GM21367 (cell line): ENCODE results near the gene MCTP1.

Experiments
- ATAC-seq: cut with Tn5 transposase; IDR thresholded peaks from one replicate; pipeline ENCODE4 v1.9.1; 2021; ENCODE audit not compliant: unreplicated experiment

Gene MCTP1

GRCh38 chr5:95130941-95131340 is 154.0 kb downstream of the MCTP1 start:
- ATAC-seq: no peak

GRCh38 chr5:95124731-95125130 is 160.2 kb downstream of the MCTP1 start:
- no peak for ATAC-seq

GRCh38 chr5:95124101-95124500 is 160.8 kb downstream of the MCTP1 start:
- no peak for ATAC-seq

GRCh38 chr5:95114902-95115301 is 170.0 kb downstream of the MCTP1 start:
- ATAC-seq: no peak

GRCh38 chr5:95114305-95114704 is 170.6 kb downstream of the MCTP1 start:
- no peak for ATAC-seq

GRCh38 chr5:95113489-95113888 is 171.4 kb downstream of the MCTP1 start:
- no peak for ATAC-seq

- ATAC-seq: no peak
Observed at GRCh38 chr5:95111141-95111540, 173.8 kb downstream of the MCTP1 start.

- no peak for ATAC-seq
Observed at GRCh38 chr5:95110118-95110517, 174.8 kb downstream of the MCTP1 start.

- no peak for ATAC-seq
Observed at GRCh38 chr5:95107138-95107537, 177.8 kb downstream of the MCTP1 start.

GRCh38 chr5:95105638-95106037 is 179.3 kb downstream of the MCTP1 start:
- no peak for ATAC-seq

- ATAC-seq: peak; percentile 91
Observed at GRCh38 chr5:95102687-95103086, 182.2 kb downstream of the MCTP1 start.

GRCh38 chr5:95102080-95102479 is 182.8 kb downstream of the MCTP1 start:
- no peak for ATAC-seq

GRCh38 chr5:95100551-95100950 is 184.3 kb downstream of the MCTP1 start:
- no peak for ATAC-seq

- ATAC-seq: no peak
Observed at GRCh38 chr5:95098012-95098411, 186.9 kb downstream of the MCTP1 start.

- no peak for ATAC-seq
Observed at GRCh38 chr5:95093211-95093610, 191.7 kb downstream of the MCTP1 start.

GRCh38 chr5:95090774-95091173 is 194.1 kb downstream of the MCTP1 start:
- ATAC-seq: no peak

- peak; percentile 68 for ATAC-seq
Observed at GRCh38 chr5:95087816-95088317, 197.0 kb downstream of the MCTP1 start.

GRCh38 chr5:95086927-95087815 is 197.7 kb downstream of the MCTP1 start:
- ATAC-seq: peak; percentile 41

GRCh38 chr5:95084757-95085156 is 200.1 kb downstream of the MCTP1 start:
- no peak for ATAC-seq

GRCh38 chr5:95083606-95084005 is 201.3 kb downstream of the MCTP1 start:
- no peak for ATAC-seq

- peak; percentile 4 for ATAC-seq
Observed at GRCh38 chr5:95081982-95082381, 202.9 kb downstream of the MCTP1 start.

- ATAC-seq: peak; percentile 84
Observed at GRCh38 chr5:95081500-95081960, 203.4 kb downstream of the MCTP1 start.
